Activated T-cell treated with anti-CD3 and anti-CD28 coated beads for 4 hours (primary cell): Measurements from ENCODE around the gene GALNT15.
A peak's percentile ranks its signal among the peaks of the same experiment; 100 is the strongest.

ENCODE experiments used
- DNase-seq: peaks from one replicate; pipeline ENCODE4 v3.0.0-alpha.2; 2020

GALNT15 gene

GRCh38 chr3:16171009-16171408 is 3.5 kb upstream of the GALNT15 start:
- DNase-seq, result no peak

- DNase-seq, result no peak
These were observed 2.7 kb upstream of the GALNT15 start for GRCh38 chr3:16171825-16172224.

DNA sequence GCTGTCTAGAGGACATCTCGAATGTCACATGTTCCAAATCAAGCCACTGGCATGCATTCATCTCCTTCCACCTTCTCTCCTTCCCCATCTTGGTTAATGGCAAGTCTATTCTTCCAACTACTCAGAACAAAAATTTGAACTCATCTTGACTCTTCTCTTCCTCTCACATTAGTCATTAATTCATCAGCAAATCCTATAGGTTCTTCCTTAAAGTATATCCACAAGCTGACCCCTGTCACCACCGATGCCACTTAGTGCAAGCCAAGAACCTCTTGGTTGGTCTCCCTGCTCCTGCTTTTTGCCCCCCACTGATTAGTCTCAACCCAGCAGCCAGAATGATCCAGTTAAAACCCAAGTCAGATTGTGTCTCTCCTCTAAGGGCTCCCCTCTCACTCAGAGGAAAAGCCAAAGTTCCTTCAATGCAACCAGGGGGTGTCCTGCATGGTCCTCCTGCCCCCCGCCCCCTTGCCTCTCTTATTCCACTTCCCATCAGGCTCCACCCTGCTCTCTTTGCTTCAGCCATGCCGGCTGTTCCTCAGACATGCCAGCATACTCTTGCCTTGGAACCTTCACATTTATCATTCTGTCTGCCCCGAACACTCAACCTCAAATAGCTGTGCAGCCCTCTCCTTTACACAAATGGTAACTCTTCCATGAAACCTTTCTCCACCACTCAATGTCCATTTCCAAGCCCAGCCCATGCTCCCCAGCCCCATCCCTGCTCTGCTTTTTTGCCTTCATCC is 1.0 kb upstream of the GALNT15 start:
- no peak for DNase-seq

DNA sequence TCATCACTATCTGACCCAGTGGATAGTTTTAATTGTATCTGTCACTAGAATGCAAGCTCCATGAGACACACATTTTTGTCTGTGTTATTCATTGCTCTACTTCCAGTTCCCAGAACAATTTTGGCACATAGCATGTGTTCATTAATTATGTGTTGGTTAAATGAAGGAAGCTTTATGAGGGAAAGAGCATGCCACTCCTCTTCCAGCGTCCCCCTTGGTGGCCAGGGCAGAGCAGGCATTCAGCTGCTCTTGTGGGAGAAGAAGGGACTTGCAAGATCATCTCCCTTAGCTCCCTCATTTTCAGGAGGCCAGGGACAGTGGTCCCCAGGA is 489 bp upstream of the GALNT15 start:
- no peak for DNase-seq

- no peak for DNase-seq
These were observed 759 bp downstream of the GALNT15 start for GRCh38 chr3:16174976-16175901.

GRCh38 chr3:16176391-16177030 is 2.0 kb downstream of the GALNT15 start:
- no peak for DNase-seq

- no peak for DNase-seq
These were observed 2.9 kb downstream of the GALNT15 start for GRCh38 chr3:16177382-16177781.

- peak; percentile 28 for DNase-seq
These were observed 3.6 kb downstream of the GALNT15 start for GRCh38 chr3:16177962-16178627.

GRCh38 chr3:16178628-16178988 is 4.1 kb downstream of the GALNT15 start:
- no peak for DNase-seq

GRCh38 chr3:16179261-16179660 is 4.8 kb downstream of the GALNT15 start:
- no peak for DNase-seq

- DNase-seq, result no peak
These were observed 5.6 kb downstream of the GALNT15 start for GRCh38 chr3:16179771-16180736.

DNA sequence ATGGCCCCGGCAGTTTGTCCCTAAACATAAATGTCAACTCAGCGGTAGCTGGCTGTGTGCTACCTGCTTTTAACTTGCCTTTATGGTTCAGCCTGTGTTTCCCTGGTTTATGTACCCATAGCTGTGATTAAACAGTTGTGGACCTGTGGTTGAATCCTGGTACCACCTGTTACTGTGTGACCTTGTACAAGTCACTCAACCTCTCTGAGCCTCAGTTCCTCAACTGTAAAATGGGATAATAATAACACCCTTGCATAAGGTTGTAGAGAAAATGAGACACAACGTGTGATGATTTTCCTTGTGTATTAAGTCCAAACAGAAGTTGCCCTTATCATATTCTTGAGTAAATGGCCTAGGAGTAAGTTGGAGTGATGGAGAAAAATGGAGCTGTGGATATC is 6.3 kb downstream of the GALNT15 start:
- no peak for DNase-seq

- DNase-seq, result no peak
These were observed 6.9 kb downstream of the GALNT15 start for GRCh38 chr3:16181361-16181760.

DNA sequence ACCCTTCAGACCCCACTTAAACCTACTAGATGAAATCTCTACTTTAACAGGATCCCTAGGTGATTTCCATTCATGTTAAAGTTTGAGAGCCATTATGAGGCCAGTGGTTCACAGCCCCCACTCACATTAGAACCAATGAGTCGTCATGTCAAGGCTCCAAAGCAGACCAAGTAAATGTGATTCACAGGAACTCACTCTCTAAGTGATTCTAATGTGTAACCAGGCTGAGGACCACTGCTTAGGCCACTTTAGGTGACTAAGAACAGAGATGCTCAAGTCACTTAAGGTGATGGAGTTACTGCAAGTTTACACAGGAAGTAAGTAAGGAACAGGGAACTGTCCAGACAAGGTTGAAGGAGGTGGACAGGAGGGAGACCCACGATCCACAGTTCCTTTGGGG is 7.7 kb downstream of the GALNT15 start:
- DNase-seq, result no peak

- DNase-seq, result no peak
These were observed 8.1 kb downstream of the GALNT15 start for GRCh38 chr3:16182612-16183011.

DNA sequence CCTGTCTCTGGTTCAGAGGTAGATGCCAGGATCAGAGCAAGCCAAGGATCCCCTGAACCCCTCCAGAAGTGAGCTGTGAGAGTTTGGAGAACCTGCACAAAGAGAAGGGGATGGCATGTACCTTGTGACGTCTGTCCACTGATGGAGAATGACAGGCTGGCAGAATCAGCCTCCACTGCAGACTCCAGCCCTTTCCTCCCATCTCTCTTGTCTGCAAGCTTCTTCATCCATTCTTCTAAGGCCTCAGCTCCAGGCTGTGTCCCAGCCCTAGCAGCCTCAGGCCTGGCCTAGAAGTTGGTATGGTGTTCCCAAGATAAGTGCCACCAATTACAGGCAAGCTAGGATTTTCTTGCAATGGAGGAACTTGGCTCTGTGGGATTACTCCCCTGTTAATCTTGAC is 8.6 kb downstream of the GALNT15 start:
- no peak for DNase-seq

- DNase-seq, result no peak
These were observed 9.3 kb downstream of the GALNT15 start for GRCh38 chr3:16183601-16184270.

DNA sequence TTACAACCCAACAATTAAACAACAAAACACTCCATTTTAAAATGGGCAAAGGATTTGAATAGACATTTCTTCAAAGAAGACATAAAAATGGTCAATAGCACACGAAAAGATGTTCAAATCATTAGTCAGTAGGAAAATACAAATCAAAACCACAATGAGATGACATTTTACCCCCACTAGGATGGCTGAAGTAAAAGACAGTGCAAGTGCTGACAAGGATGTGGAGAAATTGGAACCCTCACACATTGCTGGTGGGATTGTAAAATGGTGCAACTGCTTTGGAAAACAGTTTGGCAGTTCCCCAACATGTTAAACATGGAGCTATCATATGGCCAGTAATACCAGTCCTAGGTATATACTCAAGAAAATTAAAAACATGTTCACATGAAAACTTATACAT is 11.6 kb downstream of the GALNT15 start:
- no peak for DNase-seq

GRCh38 chr3:16186565-16186964 is 12.1 kb downstream of the GALNT15 start:
- DNase-seq, result no peak

DNA sequence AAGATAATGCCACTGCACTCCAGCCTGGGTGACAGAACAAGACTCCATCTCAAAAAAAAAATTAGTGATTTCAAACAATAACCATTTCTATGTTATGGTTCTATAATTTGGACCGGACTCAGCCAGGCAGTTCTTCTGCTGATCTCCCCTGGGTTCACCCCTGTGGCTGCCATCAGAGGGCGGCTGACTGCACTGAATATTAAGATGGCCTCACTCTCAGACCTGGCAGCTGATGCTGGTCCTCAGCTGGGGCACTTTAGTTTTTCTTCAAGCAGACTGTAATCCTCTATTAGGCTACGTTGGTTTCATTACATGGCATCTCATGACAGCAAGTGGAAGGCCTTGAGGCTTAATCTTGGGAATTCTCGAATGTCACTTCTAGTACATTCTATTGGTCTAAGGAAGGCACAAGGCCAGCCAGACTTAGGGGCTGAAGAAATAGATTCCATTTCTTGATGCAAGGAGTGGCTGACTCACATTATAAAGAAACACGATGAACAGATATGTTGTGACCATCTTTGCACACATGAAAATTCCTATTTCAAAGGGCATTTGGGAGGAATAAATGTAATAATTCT is 12.8 kb downstream of the GALNT15 start:
- DNase-seq, result no peak

DNA sequence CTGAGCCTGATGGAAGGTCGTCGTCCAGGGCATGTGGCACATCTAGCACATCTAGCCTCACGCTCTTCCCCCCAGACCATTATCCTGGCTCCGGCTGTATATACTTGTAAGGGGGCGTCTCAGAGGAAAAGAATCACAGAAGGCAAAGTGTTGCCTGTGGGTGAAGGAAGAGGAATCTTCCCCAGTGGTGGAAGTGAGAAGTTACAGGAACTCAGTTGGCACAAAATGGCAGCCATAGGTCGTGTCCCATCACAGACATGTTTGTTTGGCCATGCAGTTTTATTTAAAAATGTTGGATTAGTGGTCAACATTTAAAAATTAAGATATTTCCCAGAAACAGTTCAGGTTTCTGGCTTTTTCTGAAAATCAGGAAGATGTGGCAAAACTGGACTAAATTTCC is 13.6 kb downstream of the GALNT15 start:
- no peak for DNase-seq
